ENCODE data around the gene EXTL2. TPM values are rescaled to one million over a fixed set of nuclear protein-coding genes. Genes with fewer than 3 reads are reported as not detected.

The EXTL2 gene
- total RNA-seq, 3 donors from 2014 or later, result 8.3 to 17.0 (median 15.4) TPM

GRCh38 chr1:100882698-100883097 is 11.9 kb downstream of the EXTL2 start:
- no peak overlapping the region for H3K4me3 ChIP-seq

DNA sequence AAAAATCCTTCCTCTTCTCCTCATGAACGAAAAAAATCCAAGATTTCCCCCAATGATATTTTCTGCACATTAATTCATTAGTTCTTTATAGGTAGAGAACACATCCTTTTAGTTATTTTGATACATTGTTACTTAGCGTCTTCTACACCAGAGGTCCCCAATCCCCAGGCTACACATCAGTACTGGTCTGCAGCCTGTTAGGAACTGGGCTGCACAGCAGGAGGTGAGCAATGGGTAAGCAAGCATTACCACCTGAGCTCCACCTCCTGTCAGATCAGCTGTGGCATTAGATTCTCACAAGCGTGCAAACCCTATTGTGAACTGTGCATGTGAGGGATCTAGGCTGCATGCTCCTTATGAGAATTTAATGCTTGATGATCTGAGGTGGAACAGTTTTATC is 13.0 kb downstream of the EXTL2 start:
- intact Hi-C loops (cut with DNase I; ENCODE audit: low total_unique reads), result no loop called here
- TF ChIP-seq, protein P1, sequence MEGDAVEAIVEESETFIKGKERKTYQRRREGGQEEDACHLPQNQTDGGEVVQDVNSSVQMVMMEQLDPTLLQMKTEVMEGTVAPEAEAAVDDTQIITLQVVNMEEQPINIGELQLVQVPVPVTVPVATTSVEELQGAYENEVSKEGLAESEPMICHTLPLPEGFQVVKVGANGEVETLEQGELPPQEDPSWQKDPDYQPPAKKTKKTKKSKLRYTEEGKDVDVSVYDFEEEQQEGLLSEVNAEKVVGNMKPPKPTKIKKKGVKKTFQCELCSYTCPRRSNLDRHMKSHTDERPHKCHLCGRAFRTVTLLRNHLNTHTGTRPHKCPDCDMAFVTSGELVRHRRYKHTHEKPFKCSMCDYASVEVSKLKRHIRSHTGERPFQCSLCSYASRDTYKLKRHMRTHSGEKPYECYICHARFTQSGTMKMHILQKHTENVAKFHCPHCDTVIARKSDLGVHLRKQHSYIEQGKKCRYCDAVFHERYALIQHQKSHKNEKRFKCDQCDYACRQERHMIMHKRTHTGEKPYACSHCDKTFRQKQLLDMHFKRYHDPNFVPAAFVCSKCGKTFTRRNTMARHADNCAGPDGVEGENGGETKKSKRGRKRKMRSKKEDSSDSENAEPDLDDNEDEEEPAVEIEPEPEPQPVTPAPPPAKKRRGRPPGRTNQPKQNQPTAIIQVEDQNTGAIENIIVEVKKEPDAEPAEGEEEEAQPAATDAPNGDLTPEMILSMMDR (IDR thresholded peaks at IDR 0.05), result no peak
- TF ChIP-seq POLR2A (IDR thresholded peaks at IDR 0.05) (no peak), POLR2AphosphoS5 (IDR thresholded peaks at IDR 0.05) (no peak)
- Histone ChIP-seq H3K27ac (no peak overlapping the region), H3K9me3 (no peaks in the 10 kb centered on the region), H3K4me3 (no peak overlapping the region), H3K27me3 (no peaks in the 10 kb centered on the region), H3K36me3 (no peaks in the 10 kb centered on the region), H3K4me1 (no peaks in the 10 kb centered on the region)
- DNase-seq (ENCODE audit: low spot score in 2 of 2), result no peak

More at GRCh38 chr1:100882698-100883097, 11.9 kb downstream of the EXTL2 start:
- H3K9me3 ChIP-seq, result no peaks in the 10 kb centered on the region
- H3K27me3 ChIP-seq, result no peaks in the 10 kb centered on the region
- intact Hi-C loops (cut with DNase I; ENCODE audit: low total_unique reads), result no loop called here
- TF ChIP-seq, protein P1 (IDR thresholded peaks at IDR 0.05), result no peak
- TF ChIP-seq POLR2A (IDR thresholded peaks at IDR 0.05) (no peak), POLR2AphosphoS5 (IDR thresholded peaks at IDR 0.05) (no peak)
- no peak for DNase-seq (ENCODE audit: low spot score in 2 of 2)
- no peaks in the 10 kb centered on the region for H3K36me3 ChIP-seq
- no peaks in the 10 kb centered on the region for H3K4me1 ChIP-seq
- no peak overlapping the region for H3K27ac ChIP-seq

DNA sequence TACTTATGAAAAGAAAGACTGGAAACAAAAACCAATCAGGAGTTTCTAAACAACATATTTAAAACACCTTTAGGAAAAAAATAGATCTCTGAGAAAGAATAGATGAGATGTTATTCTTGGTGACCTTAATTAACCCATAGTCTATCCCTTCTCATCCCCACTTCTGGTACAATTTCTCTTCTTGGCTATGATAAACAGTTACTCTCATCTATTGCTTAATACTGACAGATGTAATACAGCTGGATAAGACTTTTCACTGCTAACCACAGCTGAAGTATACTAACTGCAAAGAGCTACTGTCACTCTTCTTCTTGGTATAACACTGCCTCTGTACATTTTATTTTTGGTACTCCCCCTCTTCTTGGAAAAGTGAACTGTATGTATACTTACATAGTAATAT is 15.2 kb downstream of the EXTL2 start:
- H3K27ac ChIP-seq, result no peak overlapping the region
- no peak overlapping the region for H3K4me3 ChIP-seq
- H3K4me1 ChIP-seq, result no peaks in the 10 kb centered on the region
- H3K27me3 ChIP-seq, result no peaks in the 10 kb centered on the region
- TF ChIP-seq, protein P1 (IDR thresholded peaks at IDR 0.05), result no peak
- TF ChIP-seq POLR2AphosphoS5 (IDR thresholded peaks at IDR 0.05), result no peak
- no peak for TF ChIP-seq POLR2A (IDR thresholded peaks at IDR 0.05)
- intact Hi-C loops (cut with DNase I; ENCODE audit: low total_unique reads), result no loop called here
- no peak for DNase-seq (ENCODE audit: low spot score in 2 of 2)
- H3K36me3 ChIP-seq, result no peaks in the 10 kb centered on the region
- H3K9me3 ChIP-seq, result no peaks in the 10 kb centered on the region

GRCh38 chr1:100876291-100876690 is 18.4 kb downstream of the EXTL2 start:
- H3K27ac ChIP-seq, result no peak overlapping the region
- TF ChIP-seq POLR2AphosphoS5 (IDR thresholded peaks at IDR 0.05), result no peak
- TF ChIP-seq, protein P1 (IDR thresholded peaks at IDR 0.05), result no peak
- TF ChIP-seq POLR2A (IDR thresholded peaks at IDR 0.05), result no peak
- H3K4me3 ChIP-seq, result no peak overlapping the region
- no peaks in the 10 kb centered on the region for H3K9me3 ChIP-seq
- intact Hi-C loops (cut with DNase I; ENCODE audit: low total_unique reads), result no loop called here
- H3K36me3 ChIP-seq, result no peaks in the 10 kb centered on the region
- no peak for DNase-seq (ENCODE audit: low spot score in 2 of 2)
- H3K27me3 ChIP-seq, result no peaks in the 10 kb centered on the region
- no peaks in the 10 kb centered on the region for H3K4me1 ChIP-seq

GRCh38 chr1:100875228-100875627 is 19.4 kb downstream of the EXTL2 start:
- Histone ChIP-seq H3K27me3 (no peaks in the 10 kb centered on the region), H3K36me3 (no peaks in the 10 kb centered on the region), H3K27ac (no peak overlapping the region), H3K9me3 (no peaks in the 10 kb centered on the region), H3K4me1 (no peaks in the 10 kb centered on the region), H3K4me3 (no peak overlapping the region)
- no peak for TF ChIP-seq POLR2AphosphoS5 (IDR thresholded peaks at IDR 0.05)
- TF ChIP-seq, protein P1 (IDR thresholded peaks at IDR 0.05), result no peak
- TF ChIP-seq POLR2A (IDR thresholded peaks at IDR 0.05), result no peak
- DNase-seq (ENCODE audit: low spot score in 2 of 2), result no peak
- intact Hi-C loops (cut with DNase I; ENCODE audit: low total_unique reads), result no loop called here

Data from breast epithelium (tissue), 4 donors.